Suprapubic skin (tissue), 4 donors: Measurements from ENCODE around the gene NRCAM. TPM values are rescaled to one million over a fixed set of nuclear protein-coding genes. Genes with fewer than 3 reads are reported as not detected.

Experiments used
- DNase-seq, 2 donors: peaks; one replicate each; pipeline ENCODE4 v3.0.0-alpha.2; 2019; ENCODE audit warnings: low spot score in 2 of 2
- H3K27ac ChIP-seq: fragments of 200-600 bp; sonication (generic); one replicate; pipeline ENCODE4 v1.5.1; 2019
- H3K27me3 ChIP-seq: fragments of 200-600 bp; sonication (generic); one replicate; pipeline ENCODE4 v1.5.1; 2019
- H3K36me3 ChIP-seq: fragments of 200-600 bp; sonication (generic); one replicate; pipeline ENCODE4 v1.5.1; 2019
- H3K4me1 ChIP-seq: fragments of 200-600 bp; sonication (generic); one replicate; pipeline ENCODE4 v1.5.1; 2019
- H3K4me3 ChIP-seq: fragments of 200-600 bp; sonication (generic); one replicate; pipeline ENCODE4 v1.5.1; 2019; ENCODE audit warnings: mild to moderate bottlenecking
- H3K9me3 ChIP-seq: fragments of 200-600 bp; sonication (generic); one replicate; pipeline ENCODE4 v1.5.1; 2019
- EP300 ChIP-seq: sonication (generic); formaldehyde crosslinking; IDR thresholded peaks from one replicate; pipeline ENCODE4 v1.6.1; 2017; ENCODE audit warnings: antibody characterized with exemption
- POLR2A ChIP-seq, 2 donors: fragments of 450-650 bp; IDR thresholded peaks; one replicate each; pipeline ENCODE4 v1.6.1; 2017; ENCODE audit warnings: antibody characterized with exemption in 2 of 2, mild to moderate bottlenecking in 2 of 2, moderate library complexity in 2 of 2
- POLR2AphosphoS5 ChIP-seq, 3 donors: sonication (generic); formaldehyde crosslinking; IDR thresholded peaks; one replicate each; pipeline ENCODE4 v1.6.1; 2017; ENCODE audit warnings: antibody characterized with exemption in 3 of 3
- WGBS: methylation state at CpG from one replicate; pipeline ENCODE4 v1.1.5; 2018; 5-methylcytosine and 5-hydroxymethylcytosine counted together
- total RNA-seq, 4 donors: library from RNA; depleted of rRNA; stranded (reverse); fragments of >200 nt; gene quantifications; one replicate each; pipeline ENCODE4 v1.1.0, GENCODE V29; 2016
- TF ChIP-seq, protein P1 (sequence below), 2 donors: fragments of 200-600 bp in 1 of 2; fragments of 450-650 bp in 1 of 2; sonication (generic) in 1 of 2; IDR thresholded peaks; one replicate each; pipeline ENCODE4 v1.5.1; 2016 to 2019; ENCODE audit warnings: antibody characterized with exemption in 2 of 2, mild to moderate bottlenecking in 1 of 2, moderate library complexity in 1 of 2

NRCAM gene
- total RNA-seq, 4 donors from 2014 or later, result 2.3 to 7.2 (median 2.8) TPM

DNA sequence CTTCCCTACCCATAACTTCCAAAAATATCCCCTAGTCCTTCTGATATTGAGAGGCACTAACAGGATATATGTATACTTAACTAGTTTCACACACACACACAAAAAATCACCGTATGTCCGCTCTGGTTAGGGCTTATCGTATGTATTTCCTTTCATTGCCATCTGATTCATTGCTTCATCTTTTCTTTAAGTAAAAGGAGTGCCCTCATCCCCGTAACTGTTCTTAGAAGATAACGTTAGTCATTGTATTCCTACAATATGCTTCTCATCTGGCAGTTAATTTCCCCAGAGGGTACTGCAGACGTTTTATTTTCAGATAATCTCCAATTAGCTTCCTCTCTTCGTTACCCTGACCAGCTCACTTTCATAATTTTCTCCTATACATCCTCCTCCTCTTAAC is 37.3 kb downstream of the NRCAM start:
- no peak for DNase-seq
- no peaks in the 10 kb centered on the region for H3K9me3 ChIP-seq
- no peak overlapping the region for H3K4me3 ChIP-seq
- no peaks in the 10 kb centered on the region for H3K36me3 ChIP-seq
- no peak for TF ChIP-seq EP300
- TF ChIP-seq POLR2AphosphoS5 (IDR thresholded peaks at IDR 0.05), result no peak
- 44% methylated on average over 7 of the region's 7 CpGs for WGBS
- H3K27me3 ChIP-seq, result peaks cover 6% of the 10 kb centered on the region
- no peak overlapping the region for H3K27ac ChIP-seq
- peaks cover 7% of the 10 kb centered on the region for H3K4me1 ChIP-seq

- H3K36me3 ChIP-seq, result no peaks in the 10 kb centered on the region
- TF ChIP-seq EP300, result no peak
- TF ChIP-seq, protein P1, sequence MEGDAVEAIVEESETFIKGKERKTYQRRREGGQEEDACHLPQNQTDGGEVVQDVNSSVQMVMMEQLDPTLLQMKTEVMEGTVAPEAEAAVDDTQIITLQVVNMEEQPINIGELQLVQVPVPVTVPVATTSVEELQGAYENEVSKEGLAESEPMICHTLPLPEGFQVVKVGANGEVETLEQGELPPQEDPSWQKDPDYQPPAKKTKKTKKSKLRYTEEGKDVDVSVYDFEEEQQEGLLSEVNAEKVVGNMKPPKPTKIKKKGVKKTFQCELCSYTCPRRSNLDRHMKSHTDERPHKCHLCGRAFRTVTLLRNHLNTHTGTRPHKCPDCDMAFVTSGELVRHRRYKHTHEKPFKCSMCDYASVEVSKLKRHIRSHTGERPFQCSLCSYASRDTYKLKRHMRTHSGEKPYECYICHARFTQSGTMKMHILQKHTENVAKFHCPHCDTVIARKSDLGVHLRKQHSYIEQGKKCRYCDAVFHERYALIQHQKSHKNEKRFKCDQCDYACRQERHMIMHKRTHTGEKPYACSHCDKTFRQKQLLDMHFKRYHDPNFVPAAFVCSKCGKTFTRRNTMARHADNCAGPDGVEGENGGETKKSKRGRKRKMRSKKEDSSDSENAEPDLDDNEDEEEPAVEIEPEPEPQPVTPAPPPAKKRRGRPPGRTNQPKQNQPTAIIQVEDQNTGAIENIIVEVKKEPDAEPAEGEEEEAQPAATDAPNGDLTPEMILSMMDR (IDR thresholded peaks at IDR 0.05), result no peak
- no peak for TF ChIP-seq POLR2A (IDR thresholded peaks at IDR 0.05)
- TF ChIP-seq POLR2AphosphoS5 (IDR thresholded peaks at IDR 0.05), result no peak
Measured at GRCh38 chr7:108417926-108418325, 38.3 kb downstream of the NRCAM start.

GRCh38 chr7:108417144-108417543 is 39.1 kb downstream of the NRCAM start:
- no peaks in the 10 kb centered on the region for H3K9me3 ChIP-seq
- H3K4me1 ChIP-seq, result peaks cover 7% of the 10 kb centered on the region
- WGBS, result 83% methylated on average over 4 of the region's 4 CpGs
- no peak for DNase-seq
- TF ChIP-seq POLR2AphosphoS5 (IDR thresholded peaks at IDR 0.05) (no peak), EP300 (no peak), POLR2A (IDR thresholded peaks at IDR 0.05) (no peak)
- TF ChIP-seq, protein P1 (IDR thresholded peaks at IDR 0.05), result no peak
- H3K36me3 ChIP-seq, result no peaks in the 10 kb centered on the region
- H3K4me3 ChIP-seq, result no peak overlapping the region
- no peak overlapping the region for H3K27ac ChIP-seq
- peaks cover 6% of the 10 kb centered on the region for H3K27me3 ChIP-seq

More at GRCh38 chr7:108417926-108418325, 38.3 kb downstream of the NRCAM start:
- Histone ChIP-seq H3K27me3 (peaks cover 6% of the 10 kb centered on the region), H3K27ac (no peak overlapping the region), H3K4me1 (peaks cover 7% of the 10 kb centered on the region), H3K9me3 (no peaks in the 10 kb centered on the region), H3K4me3 (no peak overlapping the region)
- DNase-seq, result no peak
- WGBS, result 50% methylated on average over 2 of the region's 2 CpGs

GRCh38 chr7:108415821-108416536 is 40.3 kb downstream of the NRCAM start:
- DNase-seq, result no peak
- Histone ChIP-seq H3K9me3 (no peaks in the 10 kb centered on the region), H3K27me3 (peaks cover 6% of the 10 kb centered on the region), H3K4me1 (peaks cover 7% of the 10 kb centered on the region), H3K27ac (no peak overlapping the region), H3K36me3 (no peaks in the 10 kb centered on the region), H3K4me3 (no peak overlapping the region)
- TF ChIP-seq, protein P1 (IDR thresholded peaks at IDR 0.05), result no peak
- TF ChIP-seq POLR2A (IDR thresholded peaks at IDR 0.05), result no peak
- no peak for TF ChIP-seq POLR2AphosphoS5 (IDR thresholded peaks at IDR 0.05)
- TF ChIP-seq EP300, result no peak
- WGBS, result 30% methylated on average over 8 of the region's 8 CpGs

- no peaks in the 10 kb centered on the region for H3K27me3 ChIP-seq
- peaks cover 7% of the 10 kb centered on the region for H3K4me1 ChIP-seq
- 69% methylated on average over 4 of the region's 4 CpGs for WGBS
- H3K36me3 ChIP-seq, result no peaks in the 10 kb centered on the region
- H3K9me3 ChIP-seq, result no peaks in the 10 kb centered on the region
- no peak overlapping the region for H3K27ac ChIP-seq
- TF ChIP-seq, protein P1 (IDR thresholded peaks at IDR 0.05), result no peak
- TF ChIP-seq POLR2A (IDR thresholded peaks at IDR 0.05) (no peak), EP300 (no peak), POLR2AphosphoS5 (IDR thresholded peaks at IDR 0.05) (no peak)
- no peak for DNase-seq
- H3K4me3 ChIP-seq, result no peak overlapping the region
Measured at GRCh38 chr7:108415084-108415483, 41.2 kb downstream of the NRCAM start.
